HEK293 (cell line): ENCODE measurements around the gene LYPD6B.

Source experiments
- GLI4 ChIP-seq: fragments of 450-650 bp; formaldehyde crosslinking; IDR thresholded peaks from 2 replicates; pipeline ENCODE4 v1.5.1; 2016; ENCODE audit warnings: missing biosample characterization, missing genetic modification characterization
- ZNF140 ChIP-seq: fragments of 450-650 bp; formaldehyde crosslinking; IDR thresholded peaks from 2 replicates; pipeline ENCODE4 v1.5.1; 2016; ENCODE audit warnings: missing biosample characterization, missing genetic modification characterization
- ZNF354C ChIP-seq: fragments of 450-650 bp; formaldehyde crosslinking; IDR thresholded peaks from 2 replicates; pipeline ENCODE4 v1.5.1; 2016; ENCODE audit warnings: missing biosample characterization, missing genetic modification characterization, low read depth, borderline replicate concordance
- ZNF416 ChIP-seq: fragments of 450-650 bp; formaldehyde crosslinking; IDR thresholded peaks from 2 replicates; pipeline ENCODE4 v1.5.1; 2016; ENCODE audit warnings: missing biosample characterization, missing genetic modification characterization
- ZNF561 ChIP-seq: fragments of 450-650 bp; IDR thresholded peaks from 2 replicates; pipeline ENCODE4 v1.5.1; 2018; ENCODE audit warnings: missing biosample characterization, missing genetic modification characterization, borderline replicate concordance
- ZNF792 ChIP-seq: fragments of 450-650 bp; formaldehyde crosslinking; IDR thresholded peaks from 2 replicates; pipeline ENCODE4 v1.5.1; 2016; ENCODE audit warnings: missing biosample characterization, missing genetic modification characterization
- TF ChIP-seq, protein P1 (sequence below): fragments of 450-650 bp; formaldehyde crosslinking; IDR thresholded peaks from 2 replicates; pipeline ENCODE4 v1.5.1; 2016; ENCODE audit warnings: missing biosample characterization, missing genetic modification characterization
- TF ChIP-seq, protein P2 (sequence below): fragments of 450-650 bp; formaldehyde crosslinking; IDR thresholded peaks from 2 replicates; pipeline ENCODE4 v1.5.1; 2016; ENCODE audit warnings: missing biosample characterization, missing genetic modification characterization

DNA sequence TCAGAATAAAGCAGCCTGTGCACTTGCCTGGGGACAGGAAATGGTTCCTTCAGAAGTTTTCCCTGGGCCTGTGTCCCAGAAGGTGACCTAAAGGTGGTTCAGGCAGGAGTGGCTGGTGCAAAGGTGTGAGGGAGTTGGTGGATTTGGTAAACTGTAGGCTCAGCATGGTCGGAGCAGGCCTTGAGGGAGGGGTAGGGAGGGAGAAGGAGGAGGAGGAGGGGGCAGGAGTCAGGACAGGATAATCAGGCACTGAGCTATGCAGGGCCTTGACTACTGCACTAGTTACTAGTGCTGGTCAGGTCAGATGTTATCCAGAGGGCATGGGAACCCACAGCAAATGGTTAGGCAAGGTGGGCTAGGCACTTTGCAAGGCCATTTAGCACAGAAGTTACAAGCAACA lies 21.3 kb downstream of the LYPD6B start:
- TF ChIP-seq, protein P1, sequence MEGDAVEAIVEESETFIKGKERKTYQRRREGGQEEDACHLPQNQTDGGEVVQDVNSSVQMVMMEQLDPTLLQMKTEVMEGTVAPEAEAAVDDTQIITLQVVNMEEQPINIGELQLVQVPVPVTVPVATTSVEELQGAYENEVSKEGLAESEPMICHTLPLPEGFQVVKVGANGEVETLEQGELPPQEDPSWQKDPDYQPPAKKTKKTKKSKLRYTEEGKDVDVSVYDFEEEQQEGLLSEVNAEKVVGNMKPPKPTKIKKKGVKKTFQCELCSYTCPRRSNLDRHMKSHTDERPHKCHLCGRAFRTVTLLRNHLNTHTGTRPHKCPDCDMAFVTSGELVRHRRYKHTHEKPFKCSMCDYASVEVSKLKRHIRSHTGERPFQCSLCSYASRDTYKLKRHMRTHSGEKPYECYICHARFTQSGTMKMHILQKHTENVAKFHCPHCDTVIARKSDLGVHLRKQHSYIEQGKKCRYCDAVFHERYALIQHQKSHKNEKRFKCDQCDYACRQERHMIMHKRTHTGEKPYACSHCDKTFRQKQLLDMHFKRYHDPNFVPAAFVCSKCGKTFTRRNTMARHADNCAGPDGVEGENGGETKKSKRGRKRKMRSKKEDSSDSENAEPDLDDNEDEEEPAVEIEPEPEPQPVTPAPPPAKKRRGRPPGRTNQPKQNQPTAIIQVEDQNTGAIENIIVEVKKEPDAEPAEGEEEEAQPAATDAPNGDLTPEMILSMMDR (tag by site-specific recombination), result no peak
- TF ChIP-seq ZNF354C (tag by site-specific recombination) (no peak), ZNF792 (tag by site-specific recombination) (no peak), ZNF416 (tag by site-specific recombination) (no peak), GLI4 (tag by site-specific recombination) (no peak), ZNF561 (tag by site-specific recombination) (no peak), ZNF140 (no peak)
- TF ChIP-seq, protein P2, sequence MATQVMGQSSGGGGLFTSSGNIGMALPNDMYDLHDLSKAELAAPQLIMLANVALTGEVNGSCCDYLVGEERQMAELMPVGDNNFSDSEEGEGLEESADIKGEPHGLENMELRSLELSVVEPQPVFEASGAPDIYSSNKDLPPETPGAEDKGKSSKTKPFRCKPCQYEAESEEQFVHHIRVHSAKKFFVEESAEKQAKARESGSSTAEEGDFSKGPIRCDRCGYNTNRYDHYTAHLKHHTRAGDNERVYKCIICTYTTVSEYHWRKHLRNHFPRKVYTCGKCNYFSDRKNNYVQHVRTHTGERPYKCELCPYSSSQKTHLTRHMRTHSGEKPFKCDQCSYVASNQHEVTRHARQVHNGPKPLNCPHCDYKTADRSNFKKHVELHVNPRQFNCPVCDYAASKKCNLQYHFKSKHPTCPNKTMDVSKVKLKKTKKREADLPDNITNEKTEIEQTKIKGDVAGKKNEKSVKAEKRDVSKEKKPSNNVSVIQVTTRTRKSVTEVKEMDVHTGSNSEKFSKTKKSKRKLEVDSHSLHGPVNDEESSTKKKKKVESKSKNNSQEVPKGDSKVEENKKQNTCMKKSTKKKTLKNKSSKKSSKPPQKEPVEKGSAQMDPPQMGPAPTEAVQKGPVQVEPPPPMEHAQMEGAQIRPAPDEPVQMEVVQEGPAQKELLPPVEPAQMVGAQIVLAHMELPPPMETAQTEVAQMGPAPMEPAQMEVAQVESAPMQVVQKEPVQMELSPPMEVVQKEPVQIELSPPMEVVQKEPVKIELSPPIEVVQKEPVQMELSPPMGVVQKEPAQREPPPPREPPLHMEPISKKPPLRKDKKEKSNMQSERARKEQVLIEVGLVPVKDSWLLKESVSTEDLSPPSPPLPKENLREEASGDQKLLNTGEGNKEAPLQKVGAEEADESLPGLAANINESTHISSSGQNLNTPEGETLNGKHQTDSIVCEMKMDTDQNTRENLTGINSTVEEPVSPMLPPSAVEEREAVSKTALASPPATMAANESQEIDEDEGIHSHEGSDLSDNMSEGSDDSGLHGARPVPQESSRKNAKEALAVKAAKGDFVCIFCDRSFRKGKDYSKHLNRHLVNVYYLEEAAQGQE (tag by site-specific recombination), result no peak
